Fibroblast of pulmonary artery (primary cell): ENCODE measurements around the gene TECR.

ENCODE experiments used
- DNase-seq: peaks from one replicate; pipeline ENCODE4 v3.0.0-alpha.2; 2010; ENCODE audit warnings: low read depth
- H3K4me3 ChIP-seq: replicated peaks from 2 replicates; pipeline ENCODE4 v1.5.1; 2011; ENCODE audit warnings: low read depth, mild to moderate bottlenecking, control low read depth, low read length, moderate library complexity
- CTCF ChIP-seq: IDR thresholded peaks from 2 replicates; pipeline ENCODE4 v1.5.1; 2011; ENCODE audit warnings: mild to moderate bottlenecking, control low read depth, low read length, inconsistent platforms; ENCODE audit errors: missing control alignments

TECR gene

GRCh38 chr19:14494411-14494810 lies 35.0 kb upstream of the TECR start:
- no peak for DNase-seq
- H3K4me3 ChIP-seq, result peak overlapping the region; percentile 79
- no peak for TF ChIP-seq CTCF

DNA sequence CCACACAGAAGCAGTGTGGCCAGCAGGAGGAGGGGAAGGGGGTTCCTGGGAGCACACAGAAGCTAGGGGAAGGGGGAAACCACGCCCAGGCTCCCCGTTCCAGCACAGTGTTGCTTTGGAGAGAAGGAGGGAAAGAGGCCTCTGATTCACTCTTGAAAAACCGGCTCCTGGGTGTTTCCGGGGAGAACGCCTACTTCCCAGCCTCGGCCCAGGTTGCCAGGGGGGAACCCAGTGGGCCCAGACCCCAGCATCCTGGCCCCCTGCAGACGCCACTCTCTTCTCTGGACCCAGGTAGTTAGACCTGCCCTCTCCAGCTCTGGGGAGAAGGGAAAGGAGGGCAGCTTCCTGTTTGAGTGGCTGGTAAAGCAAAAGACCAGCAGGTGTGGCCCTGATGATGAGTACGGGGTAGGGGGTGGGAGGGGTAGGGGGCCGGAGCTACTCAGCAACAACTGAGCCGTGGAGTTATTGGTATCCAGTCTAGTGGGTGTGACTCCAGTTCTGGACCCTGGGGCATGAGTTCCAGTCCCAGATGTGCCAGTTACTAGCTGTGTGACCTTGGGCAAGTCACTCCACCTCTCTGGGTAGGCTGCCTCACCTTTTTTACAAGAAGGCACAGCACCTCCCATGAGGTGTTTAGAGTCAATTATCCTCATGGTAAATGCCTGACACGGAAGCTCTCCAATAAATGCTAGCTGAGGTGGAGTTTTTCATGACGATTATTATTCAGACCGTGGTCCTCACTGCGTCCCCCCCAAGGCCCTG lies 34.3 kb upstream of the TECR start:
- no peak for DNase-seq
- TF ChIP-seq CTCF, result no peak
- peak overlapping the region; percentile 79 for H3K4me3 ChIP-seq

GRCh38 chr19:14495672-14496028 lies 33.7 kb upstream of the TECR start:
- no peak for DNase-seq
- TF ChIP-seq CTCF, result no peak
- H3K4me3 ChIP-seq, result peak overlapping the region; percentile 79

DNA sequence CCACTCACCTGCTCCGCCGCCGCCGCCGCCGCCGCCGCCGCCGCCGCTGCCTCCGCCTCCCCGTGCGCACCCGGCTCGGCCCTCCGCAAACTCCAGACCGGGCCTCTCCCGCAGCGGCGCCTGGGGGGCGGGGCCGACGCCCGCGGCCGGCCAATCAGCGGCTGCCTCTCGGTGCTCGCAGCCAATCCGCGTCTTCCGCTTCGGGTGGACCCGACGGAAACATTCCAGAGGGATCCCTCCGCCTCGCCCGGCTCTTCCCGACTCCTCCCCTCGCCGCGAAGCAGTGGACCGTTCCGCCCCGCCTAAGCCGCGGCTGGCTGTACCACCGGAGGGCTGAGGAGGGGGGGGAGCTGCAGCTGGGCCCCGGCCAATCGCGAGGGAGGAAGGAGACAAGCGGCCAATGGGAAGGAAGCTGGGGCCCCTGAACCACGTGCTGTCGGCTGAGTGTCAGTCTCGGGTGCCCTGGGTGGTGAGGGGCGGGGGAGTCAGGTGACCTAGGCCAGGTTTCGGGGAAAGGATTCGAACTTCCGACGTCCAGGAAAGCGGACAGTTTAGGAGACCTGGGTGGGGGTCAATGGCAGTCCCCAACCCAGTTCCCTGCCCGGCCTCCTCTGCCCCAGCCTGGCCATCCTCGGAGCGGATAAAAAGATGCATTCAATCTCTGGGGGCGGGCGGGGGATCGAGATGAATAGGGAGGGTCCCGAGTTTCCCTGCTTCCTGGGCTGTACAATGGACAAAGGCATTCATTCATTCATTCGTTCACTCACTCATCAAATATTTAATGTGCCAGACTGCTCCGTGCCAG lies 33.2 kb upstream of the TECR start, which contains the start of gene GIPC1:
Gene GIPC1, minus strand, starts transcription at position 99 of the 805 bp plus-strand sequence. CDS start 13,151 bp downstream, outside the sequence.
- DNase-seq, result peak; percentile 99
- TF ChIP-seq CTCF, result no peak
- peak within 1 kb of the TSS; percentile 79 for H3K4me3 ChIP-seq

DNA sequence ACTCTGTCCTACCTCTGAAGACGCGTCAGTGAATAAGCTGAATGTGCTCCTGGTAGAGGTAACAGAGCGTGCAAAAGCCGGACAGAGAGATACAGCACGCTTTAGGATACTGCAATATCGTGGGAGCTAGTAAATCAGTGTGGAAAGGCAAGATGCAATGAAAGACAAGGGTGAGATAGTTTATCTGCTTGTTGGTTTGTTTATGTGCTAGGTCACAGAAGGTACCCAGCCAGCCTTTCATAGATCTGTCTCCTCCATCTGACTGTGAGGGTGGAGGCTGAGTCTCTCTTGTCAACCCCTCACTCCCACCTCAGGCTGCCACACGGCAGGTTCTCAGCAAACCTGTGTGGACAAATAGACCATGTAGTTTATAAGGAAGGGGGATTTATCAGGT lies 32.6 kb upstream of the TECR start:
- no peak for TF ChIP-seq CTCF
- H3K4me3 ChIP-seq, result no peak overlapping the region
- DNase-seq, result no peak

DNA sequence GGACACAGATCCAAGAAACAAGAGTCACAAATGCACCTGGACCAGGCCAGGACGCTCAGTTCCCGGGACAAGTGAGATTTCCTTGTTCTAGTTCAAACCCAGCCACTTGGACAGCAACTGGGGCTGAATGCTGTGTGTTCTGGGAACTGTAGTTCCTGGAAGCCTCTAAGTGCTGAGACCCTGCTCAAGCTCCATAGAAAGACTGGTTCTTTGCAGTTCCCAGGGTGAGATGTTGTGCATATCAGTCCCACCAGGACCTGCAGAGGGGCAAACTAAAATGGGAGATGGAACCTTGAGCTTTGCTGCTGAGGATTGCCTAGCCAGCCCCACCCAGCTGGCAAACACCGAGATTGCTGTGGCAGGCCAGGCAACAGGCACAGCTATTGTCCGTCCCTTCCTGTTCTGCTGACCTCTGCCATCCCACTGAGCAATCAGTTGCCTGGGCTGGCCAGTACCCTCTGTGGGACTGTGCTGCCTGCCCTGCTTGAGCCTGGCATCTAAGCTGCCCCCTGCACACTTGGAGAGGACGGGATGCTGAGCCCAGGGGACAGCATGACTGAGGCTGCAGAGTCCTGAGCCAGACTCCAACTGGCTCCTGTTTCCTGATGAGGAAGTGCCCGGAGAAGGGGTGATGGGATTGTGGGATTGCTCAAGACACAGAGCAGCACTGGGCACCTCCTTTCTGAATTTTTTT lies 32.0 kb upstream of the TECR start:
- no peak for DNase-seq
- H3K4me3 ChIP-seq, result no peak overlapping the region
- no peak for TF ChIP-seq CTCF
